ENCODE results near the gene TTC32.

TTC32 gene

GRCh38 chr2:19848029-19848750, 53.6 kb downstream of the TTC32 start:
- Mint-ChIP-seq H3K9me3 (no peaks in the 10 kb centered on the region), H3K27ac (no peak overlapping the region), H3K4me1 (ENCODE audit: low read depth in 2 of 2) (no peaks in the 10 kb centered on the region), H3K4me3 (no peak overlapping the region), H3K36me3 (ENCODE audit: insufficient read depth) (no peaks in the 10 kb centered on the region), H3K27me3 (peaks cover 34 to 57% of the 10 kb centered on the region in 2 donors)
- DNase-seq (no peak), ATAC-seq (replicated peaks) (no peak)

DNA sequence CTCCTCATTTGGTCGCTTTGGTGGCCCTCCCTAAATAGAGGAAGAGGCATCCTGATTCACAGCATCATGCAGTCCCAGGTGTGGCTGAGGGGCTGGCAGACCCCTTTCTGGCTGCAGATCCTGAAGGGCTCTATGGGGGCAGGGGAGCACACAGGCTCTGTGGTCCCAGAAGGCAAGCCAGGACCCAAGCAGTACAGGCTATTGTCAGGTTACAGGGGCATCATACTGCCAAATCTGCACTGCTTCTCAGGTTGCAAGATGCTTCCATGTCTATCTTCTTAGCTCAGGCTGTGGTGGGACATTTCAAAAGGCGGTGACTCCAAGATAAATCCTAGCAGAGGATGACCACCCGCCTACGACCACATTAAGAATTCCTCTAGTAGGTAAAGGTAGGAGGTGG, 54.3 kb downstream of the TTC32 start:
- Mint-ChIP-seq H3K27me3 (peaks cover 36 to 63% of the 10 kb centered on the region in 2 donors), H3K36me3 (ENCODE audit: insufficient read depth) (no peaks in the 10 kb centered on the region), H3K9me3 (no peaks in the 10 kb centered on the region), H3K27ac (no peak overlapping the region), H3K4me1 (ENCODE audit: low read depth in 2 of 2) (no peaks in the 10 kb centered on the region), H3K4me3 (no peak overlapping the region)
- ATAC-seq (replicated peaks) (no peak), DNase-seq (no peak)

All from effector memory CD8-positive, alpha-beta T cell (primary cell).